GM12872 (cell line): Measurements from ENCODE around the gene MGAT4C.

Experiments used
- TF ChIP-seq, protein P1 (sequence below): IDR thresholded peaks from 3 replicates; pipeline ENCODE4 v1.5.1; 2011; ENCODE audit warnings: low read depth, mild to moderate bottlenecking, low read length, moderate library complexity; ENCODE audit not compliant: insufficient read depth

Gene MGAT4C

DNA sequence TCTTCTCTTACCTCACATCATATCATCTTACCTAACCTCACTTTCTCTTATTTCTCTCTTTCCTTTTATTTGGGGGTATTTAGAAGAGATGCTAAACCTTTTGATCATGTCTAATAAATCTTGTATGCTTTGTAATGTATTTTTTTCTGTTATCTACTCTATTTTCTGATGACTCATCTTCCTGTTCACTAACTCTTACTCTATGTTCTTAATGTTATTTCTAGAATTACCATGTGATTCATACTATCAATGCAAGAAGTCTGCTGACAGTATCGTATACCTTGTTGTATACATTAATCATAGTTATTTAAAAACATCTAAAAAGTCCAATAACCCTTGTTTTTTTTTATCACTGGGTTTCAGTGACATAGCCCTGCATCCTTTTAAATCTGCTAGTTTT lies 62.3 kb downstream of the MGAT4C start:
- TF ChIP-seq, protein P1, sequence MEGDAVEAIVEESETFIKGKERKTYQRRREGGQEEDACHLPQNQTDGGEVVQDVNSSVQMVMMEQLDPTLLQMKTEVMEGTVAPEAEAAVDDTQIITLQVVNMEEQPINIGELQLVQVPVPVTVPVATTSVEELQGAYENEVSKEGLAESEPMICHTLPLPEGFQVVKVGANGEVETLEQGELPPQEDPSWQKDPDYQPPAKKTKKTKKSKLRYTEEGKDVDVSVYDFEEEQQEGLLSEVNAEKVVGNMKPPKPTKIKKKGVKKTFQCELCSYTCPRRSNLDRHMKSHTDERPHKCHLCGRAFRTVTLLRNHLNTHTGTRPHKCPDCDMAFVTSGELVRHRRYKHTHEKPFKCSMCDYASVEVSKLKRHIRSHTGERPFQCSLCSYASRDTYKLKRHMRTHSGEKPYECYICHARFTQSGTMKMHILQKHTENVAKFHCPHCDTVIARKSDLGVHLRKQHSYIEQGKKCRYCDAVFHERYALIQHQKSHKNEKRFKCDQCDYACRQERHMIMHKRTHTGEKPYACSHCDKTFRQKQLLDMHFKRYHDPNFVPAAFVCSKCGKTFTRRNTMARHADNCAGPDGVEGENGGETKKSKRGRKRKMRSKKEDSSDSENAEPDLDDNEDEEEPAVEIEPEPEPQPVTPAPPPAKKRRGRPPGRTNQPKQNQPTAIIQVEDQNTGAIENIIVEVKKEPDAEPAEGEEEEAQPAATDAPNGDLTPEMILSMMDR = no peak

DNA sequence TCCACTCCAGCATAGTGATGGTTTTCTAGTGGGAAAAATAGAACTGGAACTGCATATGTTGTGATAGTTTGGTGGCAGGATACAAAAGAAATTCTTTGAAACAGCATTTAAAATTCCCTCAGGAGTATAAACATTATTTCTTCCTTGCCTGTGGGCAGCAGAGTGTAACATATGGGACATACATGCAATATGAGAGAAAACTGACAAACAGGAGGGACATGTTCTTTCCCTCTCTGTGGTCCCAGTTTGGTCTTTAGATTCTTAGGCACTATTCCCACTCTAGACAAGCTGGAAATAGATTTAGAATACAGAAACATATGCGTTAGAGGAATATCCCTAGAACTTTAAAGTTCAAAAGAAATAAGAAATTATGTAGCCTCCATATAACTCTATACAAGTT lies 68.0 kb downstream of the MGAT4C start:
- TF ChIP-seq, protein P1 = no peak

DNA sequence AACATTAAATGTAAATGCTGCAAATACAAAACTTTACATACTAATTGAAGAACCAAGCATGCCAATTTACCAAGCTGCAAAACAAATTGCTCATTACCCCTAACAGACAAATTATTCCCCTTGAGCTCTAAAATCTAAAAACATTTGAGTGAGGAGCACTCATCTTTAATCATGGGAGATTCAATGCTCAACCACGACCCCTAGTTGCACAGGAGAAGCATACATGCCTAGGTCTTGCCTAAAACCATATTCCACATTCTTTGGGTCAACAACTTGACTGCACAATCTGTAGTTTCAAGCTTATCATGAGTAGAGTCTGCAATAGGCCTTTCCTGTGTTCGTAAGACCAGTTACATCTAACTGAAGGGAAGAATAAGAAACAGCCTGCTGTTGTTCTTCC lies 69.7 kb downstream of the MGAT4C start:
- TF ChIP-seq, protein P1 = 0 out of 3 replicates have a peak, but pooled peaks have one; percentile 13

DNA sequence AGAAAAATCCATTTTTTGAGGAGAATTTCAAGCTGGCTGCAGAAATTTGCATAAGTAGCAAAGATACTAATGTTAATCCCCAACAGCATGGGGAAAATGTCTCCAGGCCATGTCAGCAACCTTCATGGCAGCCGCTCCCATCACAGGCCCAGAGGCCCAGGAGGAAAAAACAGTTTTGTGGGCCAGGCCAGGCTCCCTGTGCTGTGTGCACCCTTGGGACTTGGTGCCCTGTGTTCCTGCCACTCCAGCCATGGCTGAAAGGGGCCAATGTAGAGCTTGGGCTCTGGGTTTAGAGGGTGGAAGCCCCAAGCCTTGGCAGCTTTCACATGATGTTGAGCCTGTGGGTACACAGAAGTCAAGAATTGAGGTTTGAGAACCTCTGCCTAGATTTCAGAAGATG lies 76.3 kb downstream of the MGAT4C start:
- TF ChIP-seq, protein P1 = no peak

DNA sequence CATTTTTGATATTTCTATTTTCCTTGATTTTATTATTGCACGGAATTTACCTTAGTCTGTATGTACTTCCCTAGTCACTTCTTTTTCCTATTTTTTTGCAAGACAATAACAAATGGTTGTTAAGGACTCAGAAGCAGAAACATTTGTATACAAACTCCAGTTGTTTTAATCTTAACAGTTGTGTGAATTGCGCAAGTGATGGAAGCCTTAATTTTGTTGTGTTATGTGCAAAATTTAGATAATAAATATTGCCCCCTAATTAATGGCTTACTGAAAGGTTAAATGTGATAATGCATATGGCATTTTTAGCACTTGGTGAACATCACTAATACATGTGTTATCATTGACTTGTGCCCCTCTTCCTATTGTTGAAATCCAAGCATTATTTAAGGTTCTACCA lies 82.0 kb downstream of the MGAT4C start:
- TF ChIP-seq, protein P1 = no peak

DNA sequence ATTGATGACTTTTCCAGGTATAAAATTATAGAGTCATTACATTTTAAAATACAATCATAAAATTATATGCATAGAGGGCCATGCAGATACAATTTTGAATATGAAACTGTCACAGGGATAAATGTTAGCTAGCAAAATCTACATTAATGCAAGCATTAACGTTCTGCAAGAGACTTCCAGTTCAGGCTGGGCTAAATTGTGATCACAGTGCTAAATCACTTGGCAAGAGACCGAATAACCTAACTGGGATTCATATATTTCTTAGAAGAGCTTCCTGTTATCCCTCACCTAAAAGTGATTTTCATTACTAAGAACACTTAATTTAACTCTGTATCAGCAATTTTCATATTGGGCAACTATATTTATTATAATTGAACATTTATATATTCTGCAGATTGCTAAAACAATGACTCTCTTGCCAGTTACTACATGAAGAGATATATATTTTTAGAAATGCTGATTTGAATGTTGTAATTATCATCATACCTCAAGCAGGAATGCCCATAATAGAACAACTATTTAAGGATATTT lies 83.2 kb downstream of the MGAT4C start:
- TF ChIP-seq, protein P1 = no peak

DNA sequence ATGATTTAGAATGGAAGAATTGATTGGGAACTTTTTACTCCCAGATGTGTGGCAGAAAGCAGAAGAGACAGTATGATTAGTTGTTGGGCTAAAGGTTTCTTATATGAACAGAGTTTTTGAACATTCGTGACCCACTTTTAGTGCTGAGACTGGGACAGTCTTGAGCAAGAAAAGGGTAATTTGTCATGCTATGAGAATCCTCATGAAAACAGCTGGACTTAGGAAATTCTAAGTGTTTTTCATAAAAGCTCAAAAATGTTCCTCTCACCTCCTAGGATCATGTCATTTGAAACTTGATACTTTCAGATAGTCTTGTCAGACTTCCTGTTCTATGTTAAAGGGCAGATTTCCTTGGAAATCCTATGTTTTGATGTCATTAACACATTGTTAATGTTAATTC lies 86.1 kb downstream of the MGAT4C start:
- TF ChIP-seq, protein P1 = no peak
